Keratinocyte (primary cell): Measurements from ENCODE around the gene DLG1.

ENCODE experiments used
- CTCF ChIP-seq, 3 experiments: IDR thresholded peaks in 1 of 3; conservative IDR thresholded peaks in 1 of 3; optimal IDR thresholded peaks in 1 of 3; 2 replicates in 2 of 3; 3 replicates in 1 of 3; pipeline versions ENCODE3 to v1.5.1; 2011; ENCODE audit warnings: low read length in 3 of 3, mild to moderate bottlenecking in 3 of 3, moderate library complexity in 2 of 3, control low read depth in 1 of 3, inconsistent platforms in 1 of 3; ENCODE audit not compliant: insufficient read depth in 2 of 3; ENCODE audit errors: extremely low read depth in 1 of 3
- EZH2 ChIP-seq: IDR thresholded peaks from one replicate; pipeline ENCODE4 v1.6.1; 2012; ENCODE audit warnings: inconsistent platforms, mild to moderate bottlenecking, low read length, moderate library complexity

- peak in 2 of 3 experiments; percentile 24 to 44 for TF ChIP-seq CTCF (optimal IDR thresholded peaks at IDR 0.05 in 1 of 3, IDR thresholded peaks at IDR 0.05 in 1 of 3, conservative IDR thresholded peaks at IDR 0.05 in 1 of 3; ENCODE audit: extremely low read depth in 1 of 3, insufficient read depth in 2 of 3, low read length in 3 of 3)
- TF ChIP-seq EZH2 = no peak
Measured at GRCh38 chr3:197224034-197224444, 74.4 kb downstream of the DLG1 start.
